ENCODE results near the gene MYO10.
"Not testable (repeated sequence)": the region's sequence is repeated elsewhere in the genome, so short reads cannot be mapped to it uniquely, and the experiment has no call there.

MYO10 gene

DNA sequence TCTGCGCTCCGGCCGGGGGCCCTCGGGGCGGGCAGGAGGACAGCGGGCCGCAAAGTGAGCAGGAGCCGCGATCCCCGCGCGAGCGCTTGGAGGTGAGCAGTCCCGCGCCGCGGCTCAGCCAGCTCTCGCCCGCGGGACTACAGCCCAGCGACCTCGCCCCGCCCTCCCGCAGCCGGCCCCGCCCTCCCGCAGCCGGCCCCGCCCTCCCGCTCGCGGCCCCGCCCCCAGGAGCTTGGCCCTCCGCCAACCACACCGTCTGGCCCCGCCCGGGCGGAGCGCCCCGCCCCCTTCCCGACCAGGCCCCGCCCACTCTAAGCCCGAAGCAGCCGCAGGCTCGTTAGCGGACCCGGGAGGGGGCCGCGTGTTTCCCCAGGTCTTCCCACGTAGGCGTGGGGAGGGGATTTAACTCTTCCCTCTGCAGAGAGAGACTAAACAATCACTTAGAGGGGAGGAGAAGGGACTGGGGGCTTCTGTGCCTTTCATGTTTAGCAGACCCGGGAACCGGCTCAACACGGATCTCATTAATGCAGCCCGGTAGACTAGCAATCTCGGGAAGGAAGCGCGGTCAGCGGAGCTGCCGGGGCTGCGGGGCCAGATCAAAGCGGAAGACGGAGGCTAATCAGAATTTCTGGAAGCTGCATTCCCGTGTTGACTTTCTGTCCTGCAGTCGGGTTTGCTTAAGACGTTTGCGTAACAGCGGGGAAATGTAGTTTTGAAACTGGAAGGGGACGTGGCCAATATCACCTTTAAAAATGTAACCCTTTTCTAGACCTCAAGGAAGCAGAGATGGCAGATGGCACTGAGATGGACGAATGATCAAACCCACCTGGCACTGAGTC, at the start of gene MYO10:
Gene MYO10 (minus strand): TSS at position 139 of the 839 bp plus-strand sequence. CDS start 480 bp downstream, outside the sequence.
- DNase-seq (ENCODE audit: low spot score), result peak; percentile 86

DNA sequence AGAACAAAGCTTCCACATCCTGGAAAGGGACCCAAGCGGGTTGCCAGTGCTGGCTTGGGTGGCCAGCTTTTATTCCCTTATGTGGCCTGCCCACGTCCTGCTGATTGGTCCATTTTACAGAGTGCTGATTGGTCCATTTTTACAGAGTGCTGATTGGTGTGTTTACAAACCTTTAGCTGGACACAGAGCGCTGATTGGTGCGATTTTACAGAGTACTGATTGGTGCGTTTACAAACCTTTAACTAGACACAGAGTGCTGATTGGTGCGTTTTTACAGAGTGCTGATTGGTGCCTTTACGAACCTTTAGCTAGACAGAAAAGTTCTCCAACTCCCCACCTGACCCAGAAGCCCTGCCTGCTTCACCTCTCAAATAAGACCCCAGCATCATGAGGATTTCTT, 49.2 kb upstream of the MYO10 start:
- not testable (repeated sequence) for DNase-seq (ENCODE audit: low spot score)

GRCh38 chr5:16983972-16984371, 47.9 kb upstream of the MYO10 start:
- DNase-seq (ENCODE audit: low spot score), result no peak

DNA sequence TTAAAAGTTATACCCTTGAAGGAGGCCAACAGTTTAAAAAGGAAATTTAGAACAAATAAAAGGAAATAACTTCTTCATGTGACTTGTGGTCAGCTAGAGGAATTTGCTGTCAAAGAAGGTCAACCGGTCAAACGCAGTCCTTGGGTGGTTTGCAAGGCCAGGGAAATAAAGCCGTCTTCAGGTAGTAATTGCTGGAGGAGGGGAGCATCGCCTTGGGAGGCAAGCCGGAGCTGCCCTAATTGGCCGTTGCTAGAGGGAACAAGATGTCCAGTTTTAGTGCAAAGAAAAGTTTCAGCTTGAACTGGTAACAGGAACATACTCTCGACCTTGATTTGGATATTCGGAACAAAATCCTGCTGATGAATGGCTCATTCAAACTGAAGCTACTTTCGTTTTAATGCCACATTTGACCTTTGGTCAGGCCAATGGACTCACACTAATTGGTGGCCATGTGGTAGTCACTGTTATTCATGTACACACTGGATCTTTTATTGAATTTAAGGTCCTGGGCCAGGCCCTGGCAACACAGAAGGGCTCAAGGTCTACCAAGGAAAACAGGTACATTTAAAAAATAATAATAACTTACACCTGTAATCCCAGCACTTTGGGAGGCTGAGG, 47.0 kb upstream of the MYO10 start:
- peak; percentile 64 for DNase-seq (ENCODE audit: low spot score)

DNA sequence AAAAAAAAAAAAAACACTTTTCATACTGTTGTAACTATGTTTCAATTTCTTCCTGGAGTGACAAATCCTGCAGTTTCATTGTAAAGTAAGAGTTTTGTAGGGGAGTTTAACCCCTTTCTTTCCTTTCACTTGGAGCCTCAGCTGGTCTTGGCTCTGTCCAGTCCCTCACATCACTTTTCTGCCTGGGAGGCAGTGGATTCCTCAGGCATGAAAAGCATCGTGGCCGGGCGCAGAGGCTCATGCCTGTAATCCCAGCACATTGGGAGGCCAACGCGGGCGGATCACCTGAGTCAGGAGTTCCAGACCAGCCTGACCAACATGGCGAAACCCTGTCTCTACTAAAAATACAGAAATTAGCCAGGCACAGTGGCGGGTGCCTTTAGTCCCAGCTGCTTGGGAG, 45.6 kb upstream of the MYO10 start:
- no peak for DNase-seq (ENCODE audit: low spot score)

DNA sequence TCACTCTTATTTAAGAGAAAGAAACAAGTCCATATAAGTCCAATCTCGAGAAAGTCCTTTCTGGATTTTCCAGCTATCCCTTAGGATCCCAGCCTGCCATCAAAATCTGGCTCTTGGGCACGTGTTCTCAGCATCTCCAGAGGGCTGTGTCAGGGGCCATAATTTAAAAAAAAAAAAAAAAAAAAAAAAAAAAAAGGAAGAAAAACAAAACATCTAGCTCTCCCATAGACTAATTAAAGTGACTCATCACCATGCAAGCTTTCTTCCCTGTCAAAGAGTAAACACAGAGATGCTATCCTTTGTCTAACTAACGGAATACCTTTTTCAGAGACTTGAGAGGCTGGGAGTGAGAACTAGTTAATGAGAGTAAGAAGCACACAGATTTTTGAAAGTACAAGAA, 44.9 kb upstream of the MYO10 start:
- DNase-seq (ENCODE audit: low spot score), result no peak

DNA sequence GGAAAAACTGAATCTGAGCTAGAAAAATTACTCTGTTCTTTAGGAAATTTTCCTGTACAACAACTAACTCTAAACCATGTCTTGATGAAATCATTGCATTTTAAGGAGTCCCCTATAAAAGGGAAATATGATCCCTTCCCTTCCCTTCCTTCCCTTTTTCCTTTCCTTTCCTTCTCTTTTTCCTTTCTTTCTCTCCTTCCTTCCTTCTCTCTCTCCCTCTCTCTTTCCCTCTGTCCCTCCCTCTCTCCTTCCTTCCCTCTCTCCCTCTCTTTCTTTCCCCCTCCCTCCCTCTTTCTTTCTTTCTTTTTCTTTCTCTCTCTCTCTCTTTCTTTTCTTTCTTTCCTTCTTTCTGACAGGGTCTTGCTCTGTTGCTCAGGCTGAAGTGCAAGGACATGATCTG, 42.2 kb upstream of the MYO10 start:
- DNase-seq (ENCODE audit: low spot score), result no peak

GRCh38 chr5:16976625-16977008, 40.5 kb upstream of the MYO10 start:
- DNase-seq (ENCODE audit: low spot score), result no peak

DNA sequence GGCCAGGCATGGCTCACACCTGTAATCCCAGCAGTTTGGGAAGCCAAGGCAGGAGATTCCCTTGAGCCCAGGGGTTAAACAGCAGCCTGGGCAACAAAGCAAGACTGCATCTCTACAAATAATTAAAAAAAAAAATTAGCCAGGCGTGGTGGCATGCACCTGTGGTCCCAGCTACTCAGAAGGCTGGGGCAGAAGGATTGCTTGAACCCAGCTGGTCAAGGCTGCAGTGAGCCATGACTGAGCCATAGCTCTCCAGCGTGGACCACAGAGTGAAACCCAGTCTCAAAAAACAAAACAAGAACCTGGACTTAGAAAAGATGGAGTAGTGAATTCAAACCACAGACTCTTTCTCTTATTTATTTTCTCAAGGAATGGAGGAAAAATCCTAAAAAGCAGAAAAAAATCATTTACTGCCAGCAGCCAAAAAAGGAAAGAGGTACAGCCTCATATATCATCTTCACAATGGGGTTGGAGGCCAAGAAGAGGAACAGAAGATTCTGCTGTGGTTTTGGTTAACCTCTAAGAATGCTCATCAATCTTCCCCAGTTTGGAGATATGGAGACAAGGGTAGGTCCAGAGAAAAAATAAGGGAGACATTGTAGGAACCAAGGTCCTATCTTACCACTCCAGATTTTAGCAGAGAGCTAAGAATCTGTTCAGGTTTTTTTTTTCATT, 40.0 kb upstream of the MYO10 start:
- no peak for DNase-seq (ENCODE audit: low spot score)

DNA sequence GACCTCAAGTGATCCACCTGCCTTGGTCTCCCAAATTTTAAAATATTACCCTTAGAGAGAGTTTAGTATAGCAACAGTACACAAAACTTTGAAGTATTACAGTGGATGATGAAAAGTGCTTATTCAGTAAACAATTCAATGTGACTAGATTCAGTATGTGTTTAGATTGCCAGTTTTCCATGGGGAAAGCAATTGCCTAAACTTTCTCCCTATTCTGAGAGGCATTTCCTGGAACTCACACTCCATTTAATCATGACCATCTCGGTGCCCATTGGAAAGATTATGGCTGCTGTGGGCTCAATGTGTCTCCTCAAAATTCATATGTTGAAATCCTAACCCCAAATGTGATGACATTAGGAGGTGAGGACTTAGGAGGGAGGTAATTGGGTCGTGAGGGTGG, 38.9 kb upstream of the MYO10 start:
- DNase-seq (ENCODE audit: low spot score), result no peak

GRCh38 chr5:16970826-16971225, 34.7 kb upstream of the MYO10 start:
- DNase-seq (ENCODE audit: low spot score), result no peak

DNA sequence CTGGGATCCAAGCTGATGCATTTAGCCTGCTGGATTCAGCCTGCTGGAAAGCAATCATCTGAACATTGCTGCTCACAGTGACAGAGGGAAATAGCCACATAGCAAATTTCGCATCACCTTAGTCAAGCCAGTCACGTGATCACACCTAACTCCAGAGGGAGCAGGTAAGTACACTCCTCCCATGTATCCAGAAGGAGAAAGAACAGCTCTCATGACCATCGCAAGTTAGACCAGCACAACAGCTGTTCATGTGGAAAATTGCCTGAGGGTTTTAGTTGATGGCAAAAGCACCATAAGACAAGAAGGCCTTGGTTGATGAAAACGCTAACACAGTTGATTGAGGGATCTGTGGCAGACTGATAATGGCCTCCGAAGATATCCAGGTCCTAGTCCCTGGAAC, 34.2 kb upstream of the MYO10 start:
- no peak for DNase-seq (ENCODE audit: low spot score)

GRCh38 chr5:16965581-16965980, 29.5 kb upstream of the MYO10 start:
- no peak for DNase-seq (ENCODE audit: low spot score)

DNA sequence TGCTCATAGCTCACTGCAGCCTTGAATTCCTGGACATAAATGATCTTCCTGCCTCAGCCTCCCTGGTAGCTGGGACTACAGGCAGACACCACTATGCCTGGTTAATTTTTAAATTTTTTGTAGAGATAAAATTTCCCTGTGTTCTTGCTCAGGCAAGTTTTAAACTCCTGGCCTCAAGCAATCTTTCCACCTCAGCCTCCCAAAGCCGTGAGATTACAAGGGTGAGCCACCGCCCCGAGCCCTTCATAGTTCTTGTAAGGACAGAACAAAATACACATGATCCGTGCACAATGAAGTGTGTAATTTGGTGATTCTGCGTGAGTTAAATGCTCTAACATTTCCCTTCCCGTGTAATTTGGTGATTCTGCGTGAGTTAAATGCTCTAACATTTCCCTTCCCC, 27.7 kb upstream of the MYO10 start:
- no peak for DNase-seq (ENCODE audit: low spot score)

DNA sequence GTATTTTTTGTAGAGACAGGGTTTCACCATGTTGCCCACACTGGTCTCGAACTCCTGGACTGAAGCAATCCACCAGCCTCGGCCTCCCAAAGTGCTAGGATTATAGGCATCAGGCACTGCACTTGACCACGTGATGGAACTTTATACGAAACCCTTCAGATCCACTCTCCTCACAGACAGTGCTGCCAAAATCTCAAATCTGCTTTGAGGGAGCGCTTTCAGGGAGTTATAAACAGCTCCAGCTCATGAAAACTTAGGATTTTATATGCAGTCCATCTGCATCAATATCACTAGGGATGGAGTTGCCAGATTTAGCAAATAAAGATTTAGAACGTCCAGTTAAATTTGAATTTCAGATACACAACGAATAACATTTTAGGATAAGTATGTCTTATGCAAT, 25.0 kb upstream of the MYO10 start:
- DNase-seq (ENCODE audit: low spot score), result no peak

GRCh38 chr5:16957304-16958196, 21.5 kb upstream of the MYO10 start:
- peak; percentile 25 for DNase-seq (ENCODE audit: low spot score)

GRCh38 chr5:16953729-16954128, 17.6 kb upstream of the MYO10 start:
- DNase-seq (ENCODE audit: low spot score), result no peak

- no peak for DNase-seq (ENCODE audit: low spot score)
Measured at GRCh38 chr5:16952968-16953671, 17.0 kb upstream of the MYO10 start.

GRCh38 chr5:16946725-16947124, 10.6 kb upstream of the MYO10 start:
- DNase-seq (ENCODE audit: low spot score), result no peak

GRCh38 chr5:16944816-16945562, 8.9 kb upstream of the MYO10 start:
- no peak for DNase-seq (ENCODE audit: low spot score)

Measured in SW480 (cell line).